ENCODE measurements around the gene ZDHHC3. TPM values are rescaled to one million over a fixed set of nuclear protein-coding genes. Genes with fewer than 3 reads are reported as not detected.

ZDHHC3 gene
- total and polyA plus RNA-seq, 4 donors = 15.4 to 43.0 (median 24.4) TPM

GRCh38 chr3:44982817-44983216 lies 6.8 kb upstream of the ZDHHC3 start:
- Histone ChIP-seq H3K9me3 (ENCODE audit: control insufficient read depth in 4 of 4, low read length in 3 of 4) (no peaks in the 10 kb centered on the region), H3K27me3 (ENCODE audit: control insufficient read depth in 4 of 4, insufficient read depth in 4 of 4, low read length in 3 of 4) (no peaks in the 10 kb centered on the region), H3K4me1 (ENCODE audit: control insufficient read depth in 4 of 4, insufficient read depth in 4 of 4, low read length in 3 of 4) (peaks cover 5 to 11% (median 7%) of the 10 kb centered on the region in 4 donors), H3K4me3 (ENCODE audit: low read depth in 1 of 3, low read length in 3 of 3) (no peak overlapping the region), H3K36me3 (ENCODE audit: control insufficient read depth in 4 of 4, insufficient read depth in 3 of 4, low read depth in 1 of 4, low read length in 3 of 4) (no peaks in the 10 kb centered on the region), H3K9ac (ENCODE audit: low read depth in 1 of 2, low read length in 2 of 2) (no peak overlapping the region), H3K27ac (ENCODE audit: low read depth in 1 of 2, low read length in 2 of 2) (no peak overlapping the region)
- WGBS = 92% methylated on average over 3 of the region's 3 CpGs
- DNase-seq (ENCODE audit: low spot score) = no peak
- no peak for TF ChIP-seq MAX (IDR thresholded peaks at IDR 0.05)
- no peak for TF ChIP-seq ATF3 (IDR thresholded peaks at IDR 0.05)
- no peak for TF ChIP-seq FOXA2 (IDR thresholded peaks at IDR 0.05)
- no peak for TF ChIP-seq YY1 (IDR thresholded peaks at IDR 0.05)
- TF ChIP-seq, protein P1, sequence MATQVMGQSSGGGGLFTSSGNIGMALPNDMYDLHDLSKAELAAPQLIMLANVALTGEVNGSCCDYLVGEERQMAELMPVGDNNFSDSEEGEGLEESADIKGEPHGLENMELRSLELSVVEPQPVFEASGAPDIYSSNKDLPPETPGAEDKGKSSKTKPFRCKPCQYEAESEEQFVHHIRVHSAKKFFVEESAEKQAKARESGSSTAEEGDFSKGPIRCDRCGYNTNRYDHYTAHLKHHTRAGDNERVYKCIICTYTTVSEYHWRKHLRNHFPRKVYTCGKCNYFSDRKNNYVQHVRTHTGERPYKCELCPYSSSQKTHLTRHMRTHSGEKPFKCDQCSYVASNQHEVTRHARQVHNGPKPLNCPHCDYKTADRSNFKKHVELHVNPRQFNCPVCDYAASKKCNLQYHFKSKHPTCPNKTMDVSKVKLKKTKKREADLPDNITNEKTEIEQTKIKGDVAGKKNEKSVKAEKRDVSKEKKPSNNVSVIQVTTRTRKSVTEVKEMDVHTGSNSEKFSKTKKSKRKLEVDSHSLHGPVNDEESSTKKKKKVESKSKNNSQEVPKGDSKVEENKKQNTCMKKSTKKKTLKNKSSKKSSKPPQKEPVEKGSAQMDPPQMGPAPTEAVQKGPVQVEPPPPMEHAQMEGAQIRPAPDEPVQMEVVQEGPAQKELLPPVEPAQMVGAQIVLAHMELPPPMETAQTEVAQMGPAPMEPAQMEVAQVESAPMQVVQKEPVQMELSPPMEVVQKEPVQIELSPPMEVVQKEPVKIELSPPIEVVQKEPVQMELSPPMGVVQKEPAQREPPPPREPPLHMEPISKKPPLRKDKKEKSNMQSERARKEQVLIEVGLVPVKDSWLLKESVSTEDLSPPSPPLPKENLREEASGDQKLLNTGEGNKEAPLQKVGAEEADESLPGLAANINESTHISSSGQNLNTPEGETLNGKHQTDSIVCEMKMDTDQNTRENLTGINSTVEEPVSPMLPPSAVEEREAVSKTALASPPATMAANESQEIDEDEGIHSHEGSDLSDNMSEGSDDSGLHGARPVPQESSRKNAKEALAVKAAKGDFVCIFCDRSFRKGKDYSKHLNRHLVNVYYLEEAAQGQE (IDR thresholded peaks at IDR 0.05) = no peak
- no peak for TF ChIP-seq HNF4A (conservative IDR thresholded peaks at IDR 0.05)
- TF ChIP-seq EGR1 (IDR thresholded peaks at IDR 0.05; ENCODE audit: low read depth in 2 of 2) = no peak
- TF ChIP-seq JUND (IDR thresholded peaks at IDR 0.05) = no peak
- TF ChIP-seq NR2F2 (IDR thresholded peaks at IDR 0.05) = no peak
- TF ChIP-seq FOXA1 (IDR thresholded peaks at IDR 0.05) = no peak
- TF ChIP-seq TAF1 (conservative IDR thresholded peaks at IDR 0.05) = no peak
- no peak for TF ChIP-seq CTCF (IDR thresholded peaks at IDR 0.05; ENCODE audit: low read depth, low read length, missing input control)
- TF ChIP-seq GABPA (IDR thresholded peaks at IDR 0.05 in 1 of 2, conservative IDR thresholded peaks at IDR 0.05 in 1 of 2) = no peak
- no peak for TF ChIP-seq ZBTB33 (IDR thresholded peaks at IDR 0.05)
- no peak for TF ChIP-seq RAD21 (IDR thresholded peaks at IDR 0.05)

GRCh38 chr3:44981751-44982150 lies 5.8 kb upstream of the ZDHHC3 start:
- H3K9ac ChIP-seq (ENCODE audit: low read depth in 1 of 2, low read length in 2 of 2) = no peak overlapping the region
- H3K27me3 ChIP-seq (ENCODE audit: control insufficient read depth in 4 of 4, insufficient read depth in 4 of 4, low read length in 3 of 4) = no peaks in the 10 kb centered on the region
- H3K36me3 ChIP-seq (ENCODE audit: control insufficient read depth in 4 of 4, insufficient read depth in 3 of 4, low read depth in 1 of 4, low read length in 3 of 4) = no peaks in the 10 kb centered on the region
- no peaks in the 10 kb centered on the region for H3K9me3 ChIP-seq (ENCODE audit: control insufficient read depth in 4 of 4, low read length in 3 of 4)
- peaks cover 10 to 21% (median 13%) of the 10 kb centered on the region in 4 donors for H3K4me1 ChIP-seq (ENCODE audit: control insufficient read depth in 4 of 4, insufficient read depth in 4 of 4, low read length in 3 of 4)
- no peak overlapping the region for H3K27ac ChIP-seq (ENCODE audit: low read depth in 1 of 2, low read length in 2 of 2)
- 84% methylated on average over 4 of the region's 4 CpGs for WGBS
- no peak overlapping the region for H3K4me3 ChIP-seq (ENCODE audit: low read depth in 1 of 3, low read length in 3 of 3)
- DNase-seq (ENCODE audit: low spot score) = no peak
- TF ChIP-seq FOXA2 (IDR thresholded peaks at IDR 0.05) = no peak
- TF ChIP-seq NR2F2 (IDR thresholded peaks at IDR 0.05) = no peak
- TF ChIP-seq CTCF (IDR thresholded peaks at IDR 0.05; ENCODE audit: low read depth, low read length, missing input control) = no peak
- TF ChIP-seq HNF4G (IDR thresholded peaks at IDR 0.05) = no peak
- TF ChIP-seq ZBTB33 (IDR thresholded peaks at IDR 0.05) = no peak
- no peak for TF ChIP-seq EGR1 (IDR thresholded peaks at IDR 0.05; ENCODE audit: low read depth in 2 of 2)
- no peak for TF ChIP-seq FOXA1 (IDR thresholded peaks at IDR 0.05)
- TF ChIP-seq RAD21 (IDR thresholded peaks at IDR 0.05) = no peak
- no peak for TF ChIP-seq YY1 (IDR thresholded peaks at IDR 0.05)
- no peak for TF ChIP-seq TAF1 (conservative IDR thresholded peaks at IDR 0.05)

Measured in liver (tissue), 9 donors.